Esophagus (tissue), 2 donors: ENCODE results near the gene MIA2. TPM values are rescaled to one million over a fixed set of nuclear protein-coding genes. Genes with fewer than 3 reads are reported as not detected.

Experiments used
- H3K27ac ChIP-seq, 2 donors: one replicate each; pipeline ENCODE4 v1.5.1; 2013; ENCODE audit warnings: low read depth in 2 of 2, mild to moderate bottlenecking in 2 of 2, inconsistent platforms in 1 of 2, low read length in 1 of 2, moderate library complexity in 1 of 2
- H3K27me3 ChIP-seq, 2 donors: one replicate each; pipeline ENCODE4 v1.6.1; 2013; ENCODE audit warnings: low read length in 2 of 2, control low read depth in 1 of 2, mild to moderate bottlenecking in 1 of 2; ENCODE audit not compliant: insufficient read depth in 2 of 2, control insufficient read depth in 1 of 2
- H3K36me3 ChIP-seq, 2 donors: one replicate each; pipeline ENCODE4 v1.6.1; 2013; ENCODE audit warnings: low read length in 1 of 2; ENCODE audit not compliant: control insufficient read depth in 2 of 2, insufficient read depth in 2 of 2
- H3K4me1 ChIP-seq, 2 donors: one replicate each; pipeline ENCODE4 v1.6.1; 2013; ENCODE audit warnings: low read length in 1 of 2; ENCODE audit not compliant: control insufficient read depth in 2 of 2, insufficient read depth in 2 of 2
- H3K4me3 ChIP-seq, 2 donors: one replicate each; pipeline ENCODE4 v1.5.1; 2013; ENCODE audit warnings: low read length in 2 of 2, mild to moderate bottlenecking in 2 of 2, low read depth in 1 of 2, moderate library complexity in 1 of 2
- H3K9me3 ChIP-seq, 2 donors: one replicate each; pipeline ENCODE4 v1.6.1; 2013; ENCODE audit warnings: mild to moderate bottlenecking in 2 of 2, low read depth in 1 of 2, low read length in 1 of 2, moderate library complexity in 1 of 2; ENCODE audit not compliant: control insufficient read depth in 2 of 2, insufficient read depth in 1 of 2
- WGBS, 2 donors: extraction: QIAGEN DNeasy Blood & Tissue Kit; methylation state at CpG; one replicate each; pipeline ENCODE4 v1.1.7; 2013; 5-methylcytosine and 5-hydroxymethylcytosine counted together
- polyA plus RNA-seq, 2 donors: library from polyadenylated mRNA; stranded (reverse); fragments of 200-250 nt; gene quantifications; one replicate each; pipeline ENCODE4 v1.2.3, GENCODE V29; 2013
- donor health status: healthy with polysubstance abuse.
- donor health status: Bipolar disorder and iron deficiency.

The MIA2 gene
- polyA plus RNA-seq, 2 donors: 26.2 to 32.1 TPM

GRCh38 chr14:39422243-39422642, 188.5 kb downstream of the MIA2 start:
- Histone ChIP-seq H3K4me1 (no peaks in the 10 kb centered on the region), H3K4me3 (no peak overlapping the region), H3K27ac (no peak overlapping the region), H3K36me3 (no peaks in the 10 kb centered on the region), H3K9me3 (peaks cover 0 to under 1% of the 10 kb centered on the region in 2 donors), H3K27me3 (no peaks in the 10 kb centered on the region)

- H3K9me3 ChIP-seq: no peaks in the 10 kb centered on the region
- 84 to 88% methylated on average over 3 of the region's 3 CpGs for WGBS, 2 donors
- no peaks in the 10 kb centered on the region for H3K4me1 ChIP-seq
- no peaks in the 10 kb centered on the region for H3K27me3 ChIP-seq
- no peak overlapping the region for H3K4me3 ChIP-seq
- no peaks in the 10 kb centered on the region for H3K36me3 ChIP-seq
- no peak overlapping the region for H3K27ac ChIP-seq
Observed at GRCh38 chr14:39423793-39424192, 190.1 kb downstream of the MIA2 start.

- Histone ChIP-seq H3K27ac (no peak overlapping the region), H3K9me3 (no peaks in the 10 kb centered on the region), H3K4me1 (no peaks in the 10 kb centered on the region), H3K27me3 (no peaks in the 10 kb centered on the region), H3K36me3 (no peaks in the 10 kb centered on the region), H3K4me3 (no peak overlapping the region)
- WGBS, 2 donors: 90 to 92% methylated on average over 3 of the region's 3 CpGs
Observed at GRCh38 chr14:39425947-39426346, 192.2 kb downstream of the MIA2 start.

- Histone ChIP-seq H3K4me3 (no peak overlapping the region), H3K9me3 (no peaks in the 10 kb centered on the region), H3K27me3 (no peaks in the 10 kb centered on the region), H3K36me3 (no peaks in the 10 kb centered on the region), H3K4me1 (no peaks in the 10 kb centered on the region), H3K27ac (no peak overlapping the region)
- 39 to 50% methylated on average over 7 of the region's 7 CpGs for WGBS, 2 donors
Observed at GRCh38 chr14:39426605-39427004, 192.9 kb downstream of the MIA2 start.

- no peaks in the 10 kb centered on the region for H3K4me1 ChIP-seq
- no peak overlapping the region for H3K27ac ChIP-seq
- H3K9me3 ChIP-seq: no peaks in the 10 kb centered on the region
- H3K4me3 ChIP-seq: no peak overlapping the region
- WGBS, 2 donors: 91 to 93% methylated on average over 8 of the region's 8 CpGs
- H3K36me3 ChIP-seq: no peaks in the 10 kb centered on the region
- no peaks in the 10 kb centered on the region for H3K27me3 ChIP-seq
Observed at GRCh38 chr14:39428118-39428517, 194.4 kb downstream of the MIA2 start.

GRCh38 chr14:39430762-39431415, 197.2 kb downstream of the MIA2 start:
- H3K27me3 ChIP-seq: no peaks in the 10 kb centered on the region
- H3K4me3 ChIP-seq: peak overlapping the region; percentile 94 to 96
- 8 to 11% methylated on average over 19 of the region's 19 CpGs for WGBS, 2 donors
- H3K4me1 ChIP-seq: no peaks in the 10 kb centered on the region
- H3K36me3 ChIP-seq: no peaks in the 10 kb centered on the region
- H3K9me3 ChIP-seq: no peaks in the 10 kb centered on the region
- peak overlapping the region; percentile 100 for H3K27ac ChIP-seq

- WGBS, 2 donors: 0 to 1% methylated on average over 61 to 81 of the region's 81 CpGs
- Histone ChIP-seq H3K27ac (peak overlapping the region; percentile 100), H3K4me1 (no peaks in the 10 kb centered on the region)
Observed at GRCh38 chr14:39431416-39432178, 197.9 kb downstream of the MIA2 start.

GRCh38 chr14:39432179-39432618, 198.5 kb downstream of the MIA2 start, which contains the start of gene FBXO33:
FBXO33 (minus strand) TSS chr14:39432433; CDS start chr14:39432162, 271 bp downstream.
- 0 to 1% methylated on average over 26 to 47 of the region's 47 CpGs for WGBS, 2 donors
- Histone ChIP-seq H3K4me1 (no peaks in the 10 kb centered on the region), H3K36me3 (no peaks in the 10 kb centered on the region), H3K4me3 (peak within 1 kb of the TSS; percentile 94 to 96), H3K9me3 (no peaks in the 10 kb centered on the region), H3K27me3 (no peaks in the 10 kb centered on the region), H3K27ac (peak within 1 kb of the TSS; percentile 100)

More at GRCh38 chr14:39431416-39432178, 197.9 kb downstream of the MIA2 start:
- H3K36me3 ChIP-seq: no peaks in the 10 kb centered on the region
- no peaks in the 10 kb centered on the region for H3K9me3 ChIP-seq
- no peaks in the 10 kb centered on the region for H3K27me3 ChIP-seq
- H3K4me3 ChIP-seq: peak overlapping the region; percentile 94 to 96

GRCh38 chr14:39432619-39433451, 199.1 kb downstream of the MIA2 start:
- 0 to 1% methylated on average over 35 to 38 of the region's 38 CpGs for WGBS, 2 donors
- no peaks in the 10 kb centered on the region for H3K9me3 ChIP-seq
- H3K4me3 ChIP-seq: peak overlapping the region; percentile 51 to 77
- no peaks in the 10 kb centered on the region for H3K27me3 ChIP-seq
- H3K4me1 ChIP-seq: no peaks in the 10 kb centered on the region
- H3K36me3 ChIP-seq: no peaks in the 10 kb centered on the region
- H3K27ac ChIP-seq: peak overlapping the region; percentile 99
